Measurements from ENCODE around the gene AVP.

Gene AVP

GRCh38 chr20:3109350-3110302 lies 25.1 kb upstream of the AVP start:
- no peak for DNase-seq

- no peak for DNase-seq
Measured at GRCh38 chr20:3107464-3108025, 23.0 kb upstream of the AVP start.

GRCh38 chr20:3106658-3107463 lies 22.3 kb upstream of the AVP start:
- DNase-seq = no peak

GRCh38 chr20:3106185-3106584 lies 21.7 kb upstream of the AVP start:
- no peak for DNase-seq

- DNase-seq = no peak
Measured at GRCh38 chr20:3105256-3106137, 21.0 kb upstream of the AVP start.

GRCh38 chr20:3103369-3104032 lies 19.0 kb upstream of the AVP start:
- no peak for DNase-seq

GRCh38 chr20:3102575-3103368 lies 18.2 kb upstream of the AVP start:
- no peak for DNase-seq

GRCh38 chr20:3101737-3102574 lies 17.4 kb upstream of the AVP start:
- peak; percentile 46 for DNase-seq

- DNase-seq = no peak
Measured at GRCh38 chr20:3101251-3101650, 16.7 kb upstream of the AVP start.

- no peak for DNase-seq
Measured at GRCh38 chr20:3100480-3100879, 16.0 kb upstream of the AVP start.

- no peak for DNase-seq
Measured at GRCh38 chr20:3094848-3095629, 10.5 kb upstream of the AVP start.

GRCh38 chr20:3093861-3094361 lies 9.4 kb upstream of the AVP start:
- no peak for DNase-seq

GRCh38 chr20:3092611-3093379 lies 8.3 kb upstream of the AVP start:
- DNase-seq = no peak

GRCh38 chr20:3090565-3090964 lies 6.0 kb upstream of the AVP start:
- no peak for DNase-seq

- no peak for DNase-seq
Measured at GRCh38 chr20:3088031-3088430, 3.5 kb upstream of the AVP start.

GRCh38 chr20:3085571-3086072 lies 1.1 kb upstream of the AVP start:
- no peak for DNase-seq

GRCh38 chr20:3084986-3085360 lies 449 bp upstream of the AVP start:
- no peak for DNase-seq
